ENCODE data around the gene RNF214. TPM values are rescaled to one million over a fixed set of nuclear protein-coding genes. Genes with fewer than 3 reads are reported as not detected.
A peak's percentile ranks its signal among the peaks of the same experiment; 100 is the strongest.

Gene RNF214
- total RNA-seq, 1 donor from 2014 or later = 8.9 TPM

DNA sequence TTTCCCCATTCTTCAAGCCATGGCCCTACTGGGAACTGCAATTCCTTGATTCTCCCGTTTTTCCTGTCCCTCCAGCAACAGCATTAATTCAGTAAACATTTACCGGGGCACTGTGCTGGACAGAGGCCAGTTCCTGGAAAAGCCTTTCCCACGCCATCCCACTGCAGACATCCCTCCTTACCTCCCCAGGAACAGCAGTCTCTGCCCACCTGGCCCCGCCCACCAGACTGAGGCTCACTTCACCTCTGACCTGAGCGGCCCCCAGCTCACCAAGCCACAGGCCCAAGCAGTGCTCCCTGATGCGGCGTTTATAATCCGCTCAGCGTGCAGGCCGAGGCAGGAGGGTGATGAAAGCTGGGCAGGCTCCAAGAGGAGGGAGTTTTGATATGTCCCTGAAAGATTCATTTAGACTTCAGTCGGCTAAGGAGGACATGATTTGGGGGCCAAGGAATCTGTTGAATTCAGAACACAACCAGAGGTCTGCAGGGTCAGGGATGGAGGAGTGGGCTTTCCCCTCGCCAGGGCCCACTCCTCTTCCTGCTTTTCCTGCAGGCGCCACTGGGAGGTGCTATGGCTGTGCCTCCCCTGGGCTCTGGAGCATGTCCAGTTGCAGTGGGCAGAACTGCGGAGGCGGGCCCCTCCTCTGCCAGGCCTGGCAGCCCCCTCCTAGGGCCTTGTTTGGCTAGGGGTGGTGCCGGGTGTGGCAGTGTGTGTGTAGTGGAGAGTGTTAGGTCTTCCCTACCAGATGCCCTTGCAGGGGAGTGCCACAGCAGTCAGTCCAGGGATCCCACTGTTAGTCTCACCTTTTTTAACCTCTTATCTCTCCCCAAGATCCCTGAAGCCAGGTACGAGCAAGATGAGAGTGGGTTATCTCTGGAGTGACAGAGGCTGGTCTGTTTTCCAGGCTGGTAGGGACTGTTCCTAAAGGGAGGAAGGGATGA, 34.7 kb upstream of the RNF214 start:
- H3K4me1 ChIP-seq (ENCODE audit: control insufficient read depth in 3 of 3, insufficient read depth in 3 of 3, low read length in 3 of 3) = peaks cover 31 to 42% (median 32%) of the 10 kb centered on the region in 3 donors

DNA sequence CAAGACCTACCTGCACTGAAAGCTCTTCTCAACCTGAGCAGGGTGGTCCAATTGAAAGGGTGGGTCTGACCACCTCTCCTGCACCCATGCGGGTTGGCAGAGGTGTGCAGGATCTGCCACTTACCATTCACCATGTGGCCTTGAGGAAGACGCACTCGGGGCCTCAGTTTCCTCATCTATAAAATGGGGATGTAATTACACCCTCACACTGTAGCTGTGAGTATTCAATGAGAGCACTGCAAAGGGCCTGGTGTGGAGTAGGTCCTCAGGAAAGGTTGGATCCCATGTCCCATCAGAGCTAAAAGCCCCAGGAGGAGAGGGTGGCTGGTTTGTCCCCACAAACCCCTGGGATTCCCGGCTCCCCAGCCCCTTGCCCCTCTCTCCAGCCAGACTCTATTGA, 33.9 kb upstream of the RNF214 start:
- no peaks in the 10 kb centered on the region for H3K9me3 ChIP-seq (ENCODE audit: control insufficient read depth in 3 of 3, low read length in 3 of 3)
- peaks cover 0 to 4% (median 0%) of the 10 kb centered on the region in 3 donors for H3K27me3 ChIP-seq (ENCODE audit: control insufficient read depth in 3 of 3, insufficient read depth in 3 of 3, low read length in 3 of 3)
- H3K27ac ChIP-seq (ENCODE audit: low read depth, low read length) = peak overlapping the region; percentile 88
- H3K9ac ChIP-seq (ENCODE audit: low read depth in 1 of 3, low read length in 3 of 3) = peak overlapping the region; percentile 60 to 76 (median 73)
- peak overlapping the region; percentile 54 to 58 (median 56) for H3K4me3 ChIP-seq (ENCODE audit: low read length in 3 of 3)
- H3K4me1 ChIP-seq (ENCODE audit: control insufficient read depth in 3 of 3, insufficient read depth in 3 of 3, low read length in 3 of 3) = peaks cover 34 to 49% (median 38%) of the 10 kb centered on the region in 3 donors
- H3K36me3 ChIP-seq (ENCODE audit: control insufficient read depth in 3 of 3, insufficient read depth in 3 of 3, low read length in 3 of 3) = peaks cover 16 to 27% (median 23%) of the 10 kb centered on the region in 3 donors

More for the DNA sequence above, 34.7 kb upstream of the RNF214 start:
- H3K4me3 ChIP-seq (ENCODE audit: low read length in 3 of 3) = peak overlapping the region in 1 of 3 donors; percentile 21
- H3K27ac ChIP-seq (ENCODE audit: low read depth, low read length) = peak overlapping the region; percentile 88
- peaks cover 0 to 4% (median 0%) of the 10 kb centered on the region in 3 donors for H3K27me3 ChIP-seq (ENCODE audit: control insufficient read depth in 3 of 3, insufficient read depth in 3 of 3, low read length in 3 of 3)
- peaks cover 16 to 27% (median 23%) of the 10 kb centered on the region in 3 donors for H3K36me3 ChIP-seq (ENCODE audit: control insufficient read depth in 3 of 3, insufficient read depth in 3 of 3, low read length in 3 of 3)
- H3K9ac ChIP-seq (ENCODE audit: low read depth in 1 of 3, low read length in 3 of 3) = peak overlapping the region; percentile 60 to 76 (median 73)
- no peaks in the 10 kb centered on the region for H3K9me3 ChIP-seq (ENCODE audit: control insufficient read depth in 3 of 3, low read length in 3 of 3)

DNA sequence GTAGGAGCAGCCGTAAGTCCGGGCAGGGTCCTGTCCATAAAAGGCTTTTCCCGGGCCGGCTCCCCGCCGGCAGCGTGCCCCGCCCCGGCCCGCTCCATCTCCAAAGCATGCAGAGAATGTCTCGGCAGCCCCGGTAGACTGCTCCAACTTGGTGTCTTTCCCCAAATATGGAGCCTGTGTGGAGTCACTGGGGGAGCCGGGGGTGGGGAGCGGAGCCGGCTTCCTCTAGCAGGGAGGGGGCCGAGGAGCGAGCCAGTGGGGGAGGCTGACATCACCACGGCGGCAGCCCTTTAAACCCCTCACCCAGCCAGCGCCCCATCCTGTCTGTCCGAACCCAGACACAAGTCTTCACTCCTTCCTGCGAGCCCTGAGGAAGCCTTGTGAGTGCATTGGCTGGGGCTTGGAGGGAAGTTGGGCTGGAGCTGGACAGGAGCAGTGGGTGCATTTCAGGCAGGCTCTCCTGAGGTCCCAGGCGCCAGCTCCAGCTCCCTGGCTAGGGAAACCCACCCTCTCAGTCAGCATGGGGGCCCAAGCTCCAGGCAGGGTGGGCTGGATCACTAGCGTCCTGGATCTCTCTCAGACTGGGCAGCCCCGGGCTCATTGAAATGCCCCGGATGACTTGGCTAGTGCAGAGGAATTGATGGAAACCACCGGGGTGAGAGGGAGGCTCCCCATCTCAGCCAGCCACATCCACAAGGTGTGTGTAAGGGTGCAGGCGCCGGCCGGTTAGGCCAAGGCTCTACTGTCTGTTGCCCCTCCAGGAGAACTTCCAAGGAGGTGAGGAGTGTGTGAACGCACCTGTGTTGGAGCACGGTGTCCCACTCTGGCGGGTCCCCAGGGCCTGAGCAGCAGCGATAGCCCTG, 33.2 kb upstream of the RNF214 start, which contains the start of gene TAGLN:
Gene TAGLN, plus strand, starts transcription at position 318 of the 863 bp plus-strand sequence. CDS start 3,644 bp downstream, outside the sequence.
- Histone ChIP-seq H3K27ac (ENCODE audit: low read depth, low read length) (peak within 1 kb of the TSS; percentile 88), H3K4me3 (ENCODE audit: low read length in 3 of 3) (peak within 1 kb of the TSS; percentile 61 to 78 (median 64)), H3K9me3 (ENCODE audit: control insufficient read depth in 3 of 3, low read length in 3 of 3) (no peaks in the 10 kb centered on the region), H3K27me3 (ENCODE audit: control insufficient read depth in 3 of 3, insufficient read depth in 3 of 3, low read length in 3 of 3) (peaks cover 0 to 4% (median 0%) of the 10 kb centered on the region in 3 donors), H3K4me1 (ENCODE audit: control insufficient read depth in 3 of 3, insufficient read depth in 3 of 3, low read length in 3 of 3) (peaks cover 38 to 53% (median 45%) of the 10 kb centered on the region in 3 donors), H3K36me3 (ENCODE audit: control insufficient read depth in 3 of 3, insufficient read depth in 3 of 3, low read length in 3 of 3) (peaks cover 19 to 32% (median 30%) of the 10 kb centered on the region in 3 donors), H3K9ac (ENCODE audit: low read depth in 1 of 3, low read length in 3 of 3) (peak within 1 kb of the TSS; percentile 76 to 80 (median 77))

DNA sequence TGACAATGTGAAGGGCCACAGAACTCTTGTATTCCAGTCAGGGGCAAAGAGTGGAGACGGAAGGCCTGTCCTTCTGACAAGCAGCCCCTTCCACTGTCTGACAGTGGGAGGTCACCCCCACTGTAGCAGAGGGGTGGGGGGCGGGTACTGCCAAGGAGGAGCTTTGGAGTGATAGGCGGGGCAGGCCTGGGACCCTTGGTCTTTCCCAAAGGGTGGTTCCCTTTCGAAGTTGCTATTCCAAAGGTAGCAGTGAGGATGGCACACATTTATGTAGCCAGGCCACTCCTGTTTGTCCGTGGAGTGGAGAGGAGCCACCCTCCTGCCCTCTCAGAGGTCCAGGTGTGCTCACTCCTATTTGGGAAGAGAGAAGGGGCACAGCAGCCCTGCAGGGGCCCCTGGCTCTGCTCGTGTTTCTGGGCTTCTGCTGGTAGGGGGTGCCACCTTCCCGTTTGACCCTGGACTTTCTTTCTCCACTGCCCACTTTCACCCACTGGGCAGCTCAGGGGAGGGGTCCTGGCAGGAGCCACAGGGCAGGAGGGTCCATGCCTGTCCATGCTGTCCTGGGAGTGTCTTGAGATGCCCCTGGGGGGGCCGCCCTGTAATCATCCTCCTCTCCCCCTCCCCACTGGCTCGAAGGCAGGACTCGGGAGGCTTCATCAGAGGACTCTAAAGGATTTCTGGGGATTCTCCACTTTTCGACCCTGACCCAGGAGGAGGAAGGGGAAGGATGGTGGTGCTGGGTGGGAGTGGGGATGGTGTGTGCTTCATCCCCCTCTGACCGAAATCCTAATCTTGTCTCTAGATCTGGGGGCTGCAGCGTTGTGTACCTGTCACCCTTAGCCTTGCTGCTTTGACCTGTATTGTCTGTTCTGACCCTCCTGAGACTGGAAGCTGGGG, 32.3 kb upstream of the RNF214 start:
- Histone ChIP-seq H3K4me3 (ENCODE audit: low read length in 3 of 3) (peak overlapping the region; percentile 61 to 78 (median 64)), H3K9me3 (ENCODE audit: control insufficient read depth in 3 of 3, low read length in 3 of 3) (no peaks in the 10 kb centered on the region), H3K4me1 (ENCODE audit: control insufficient read depth in 3 of 3, insufficient read depth in 3 of 3, low read length in 3 of 3) (peaks cover 46 to 58% (median 53%) of the 10 kb centered on the region in 3 donors), H3K36me3 (ENCODE audit: control insufficient read depth in 3 of 3, insufficient read depth in 3 of 3, low read length in 3 of 3) (peaks cover 20 to 32% (median 29%) of the 10 kb centered on the region in 3 donors), H3K27me3 (ENCODE audit: control insufficient read depth in 3 of 3, insufficient read depth in 3 of 3, low read length in 3 of 3) (peaks cover 0 to 4% (median 0%) of the 10 kb centered on the region in 3 donors), H3K27ac (ENCODE audit: low read depth, low read length) (peak overlapping the region; percentile 88), H3K9ac (ENCODE audit: low read depth in 1 of 3, low read length in 3 of 3) (peak overlapping the region; percentile 76 to 80 (median 77))

DNA sequence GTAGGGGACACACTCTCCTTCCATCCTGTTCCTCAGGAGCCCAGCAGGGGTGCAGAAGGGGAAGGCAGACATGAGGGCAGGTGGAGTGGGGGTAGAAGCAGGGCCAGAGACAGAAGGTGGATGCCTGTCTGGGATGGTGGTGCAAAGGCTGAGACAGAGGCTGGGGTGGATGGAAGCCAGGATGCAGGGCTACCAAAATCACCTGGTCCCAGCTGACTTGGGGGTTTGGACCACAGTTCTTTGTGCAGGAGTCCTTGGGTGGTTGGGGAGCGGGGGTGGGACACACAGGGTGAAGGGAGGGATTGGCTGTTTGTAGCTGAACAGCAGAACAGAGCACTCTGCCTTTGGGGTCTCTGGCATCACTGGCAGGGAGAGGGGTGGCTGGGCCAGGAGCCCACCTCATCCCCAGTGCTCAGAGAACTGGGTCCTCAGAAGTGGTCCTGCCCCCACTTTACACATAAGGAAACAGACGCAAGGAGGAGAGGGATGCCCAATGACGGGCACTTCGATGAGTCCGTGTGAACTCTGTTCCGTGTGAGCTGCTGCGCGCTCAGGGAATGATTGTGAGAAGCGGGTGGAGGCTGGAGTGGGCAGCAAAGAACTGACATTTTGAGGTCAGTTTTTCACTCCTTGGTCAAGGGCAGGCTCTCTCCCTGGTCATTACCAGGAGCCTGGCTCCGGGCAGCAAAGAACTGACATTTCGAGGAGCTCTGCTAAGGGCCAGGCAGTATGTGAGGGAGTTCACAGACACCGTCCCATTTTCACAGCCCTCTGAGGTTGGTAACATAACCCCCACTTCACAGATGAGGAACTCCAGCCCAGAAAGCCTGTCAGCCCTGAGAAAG, 31.4 kb upstream of the RNF214 start:
- Histone ChIP-seq H3K9me3 (ENCODE audit: control insufficient read depth in 3 of 3, low read length in 3 of 3) (no peaks in the 10 kb centered on the region), H3K4me1 (ENCODE audit: control insufficient read depth in 3 of 3, insufficient read depth in 3 of 3, low read length in 3 of 3) (peaks cover 46 to 61% (median 56%) of the 10 kb centered on the region in 3 donors), H3K27ac (ENCODE audit: low read depth, low read length) (peak overlapping the region; percentile 88), H3K27me3 (ENCODE audit: control insufficient read depth in 3 of 3, insufficient read depth in 3 of 3, low read length in 3 of 3) (peaks cover 0 to 4% (median 0%) of the 10 kb centered on the region in 3 donors), H3K9ac (ENCODE audit: low read depth in 1 of 3, low read length in 3 of 3) (peak overlapping the region; percentile 54 to 80 (median 72)), H3K36me3 (ENCODE audit: control insufficient read depth in 3 of 3, insufficient read depth in 3 of 3, low read length in 3 of 3) (peaks cover 19 to 26% (median 24%) of the 10 kb centered on the region in 3 donors), H3K4me3 (ENCODE audit: low read length in 3 of 3) (peak overlapping the region; percentile 61 to 78 (median 64))

DNA sequence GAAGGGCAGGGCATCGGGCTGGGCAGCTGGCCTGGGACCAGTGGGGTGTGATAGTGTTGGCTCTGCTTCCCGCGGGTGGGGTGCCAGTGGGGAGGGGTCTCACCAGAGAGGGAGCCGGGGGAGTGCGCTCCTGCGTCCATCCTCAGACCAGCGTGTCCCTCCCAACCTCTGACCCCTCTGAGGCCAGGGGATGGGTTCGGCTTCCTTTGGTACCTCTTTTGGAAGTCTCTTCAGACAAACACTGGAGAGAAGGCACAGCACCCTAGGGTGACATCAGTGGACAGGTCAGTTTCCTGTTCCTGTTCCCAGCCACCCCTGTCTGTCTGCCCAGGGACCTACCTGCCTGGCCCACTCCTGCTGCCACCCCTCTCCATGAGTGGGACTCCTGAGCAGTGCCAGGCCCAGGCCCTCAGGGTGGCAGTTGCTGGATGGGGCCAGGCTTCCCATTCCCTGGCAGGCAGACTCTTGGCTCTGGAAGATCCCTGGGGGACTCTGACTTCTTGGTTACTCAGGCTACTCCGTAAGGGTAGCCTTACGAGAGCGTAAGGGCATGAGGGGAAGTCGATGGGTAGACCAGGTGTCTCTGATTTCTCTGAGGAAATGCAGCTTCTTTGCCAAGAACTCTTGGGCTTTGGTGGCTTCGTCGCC, 30.7 kb upstream of the RNF214 start:
- Histone ChIP-seq H3K9ac (ENCODE audit: low read depth in 1 of 3, low read length in 3 of 3) (peak overlapping the region; percentile 54 to 80 (median 72)), H3K27me3 (ENCODE audit: control insufficient read depth in 3 of 3, insufficient read depth in 3 of 3, low read length in 3 of 3) (peaks cover 0 to 4% (median 0%) of the 10 kb centered on the region in 3 donors), H3K27ac (ENCODE audit: low read depth, low read length) (peak overlapping the region; percentile 88), H3K36me3 (ENCODE audit: control insufficient read depth in 3 of 3, insufficient read depth in 3 of 3, low read length in 3 of 3) (peaks cover 16 to 26% (median 18%) of the 10 kb centered on the region in 3 donors), H3K4me1 (ENCODE audit: control insufficient read depth in 3 of 3, insufficient read depth in 3 of 3, low read length in 3 of 3) (peaks cover 46 to 61% (median 56%) of the 10 kb centered on the region in 3 donors), H3K4me3 (ENCODE audit: low read length in 3 of 3) (peak overlapping the region; percentile 61 to 78 (median 64)), H3K9me3 (ENCODE audit: control insufficient read depth in 3 of 3, low read length in 3 of 3) (no peaks in the 10 kb centered on the region)

DNA sequence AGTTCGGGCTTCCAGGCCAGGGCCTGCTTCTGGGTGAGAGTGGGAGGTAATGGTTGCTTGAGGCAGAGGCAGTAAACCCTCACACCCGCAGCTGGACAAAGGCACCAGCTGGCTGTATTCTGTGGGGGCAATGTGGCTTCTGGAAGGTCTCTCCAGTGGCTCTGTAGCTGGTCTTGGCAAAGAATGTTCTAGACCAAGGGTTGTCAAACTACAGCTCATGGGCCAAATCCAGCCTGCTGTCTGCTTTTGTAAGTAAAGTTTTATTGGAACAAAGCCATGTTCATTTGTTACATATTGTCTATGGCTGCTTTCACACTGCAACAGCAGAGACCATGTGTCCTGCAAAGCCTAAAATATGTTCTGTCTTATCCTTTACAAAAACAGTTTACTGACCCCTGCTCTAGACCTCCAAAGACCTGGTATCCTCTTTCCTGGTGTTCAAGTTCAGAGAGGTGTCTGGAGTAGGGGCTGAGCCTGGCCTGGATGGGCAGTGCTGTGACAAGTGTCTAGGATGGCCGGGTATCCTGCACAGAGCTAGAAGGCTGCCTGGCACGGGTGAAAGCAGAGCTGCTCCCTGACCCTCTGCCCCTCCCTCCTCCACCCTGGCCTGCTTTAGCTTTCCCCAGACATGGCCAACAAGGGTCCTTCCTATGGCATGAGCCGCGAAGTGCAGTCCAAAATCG, 29.9 kb upstream of the RNF214 start:
- Histone ChIP-seq H3K27me3 (ENCODE audit: control insufficient read depth in 3 of 3, insufficient read depth in 3 of 3, low read length in 3 of 3) (peaks cover 0 to 4% (median 0%) of the 10 kb centered on the region in 3 donors), H3K4me3 (ENCODE audit: low read length in 3 of 3) (peak overlapping the region; percentile 27 to 78 (median 64)), H3K9me3 (ENCODE audit: control insufficient read depth in 3 of 3, low read length in 3 of 3) (no peaks in the 10 kb centered on the region), H3K27ac (ENCODE audit: low read depth, low read length) (peak overlapping the region; percentile 88), H3K4me1 (ENCODE audit: control insufficient read depth in 3 of 3, insufficient read depth in 3 of 3, low read length in 3 of 3) (peaks cover 46 to 58% (median 56%) of the 10 kb centered on the region in 3 donors), H3K36me3 (ENCODE audit: control insufficient read depth in 3 of 3, insufficient read depth in 3 of 3, low read length in 3 of 3) (peaks cover 16 to 24% (median 16%) of the 10 kb centered on the region in 3 donors), H3K9ac (ENCODE audit: low read depth in 1 of 3, low read length in 3 of 3) (peak overlapping the region in 2 of 3 donors; percentile 54 to 80)
